ENCODE results near the gene ACBD3.

DNA sequence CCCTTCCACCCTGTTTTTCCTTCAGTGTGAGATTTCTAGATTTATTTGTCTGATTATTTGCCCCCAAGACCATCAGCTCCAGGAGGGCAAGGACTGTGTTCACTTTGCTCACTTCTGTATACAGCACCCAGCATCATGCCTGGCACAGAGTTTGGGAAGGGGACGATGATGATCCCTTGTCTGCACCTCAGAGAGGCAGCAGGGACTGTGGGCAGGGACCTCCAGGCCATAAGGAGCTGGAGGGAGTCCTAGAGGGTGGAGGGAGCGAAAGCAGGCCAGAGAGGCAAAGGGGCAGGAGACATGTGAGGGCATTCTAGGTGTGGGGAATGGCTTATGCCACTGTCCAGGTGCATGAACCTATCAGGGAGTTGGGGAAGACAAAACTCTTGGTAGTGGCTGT is 91.3 kb downstream of the ACBD3 start:
- TF ChIP-seq CTCF (IDR thresholded peaks at IDR 0.05) (no peak), EP300 (IDR thresholded peaks at IDR 0.05) (no peak), POLR2A (IDR thresholded peaks at IDR 0.05; ENCODE audit: low read depth) (no peak), POLR2AphosphoS5 (IDR thresholded peaks at IDR 0.05) (no peak)
